Neural cell (in vitro differentiated cells): Measurements from ENCODE around the gene HRH4. TPM values are rescaled to one million over a fixed set of nuclear protein-coding genes. Genes with fewer than 3 reads are reported as not detected.

Experiments used
- H2AFZ ChIP-seq: fragments of 200-600, 300-800 bp; sonication (generic), shearing (Covaris generic); 2 replicates; pipeline ENCODE4 v1.6.0; 2014; ENCODE audit warnings: low read depth, mild to moderate bottlenecking, antibody characterized with exemption, low read length, moderate library complexity
- H3F3A ChIP-seq: fragments of 200-600 bp; shearing (Covaris generic); 2 replicates; pipeline ENCODE4 v1.6.1; 2016; ENCODE audit warnings: mild to moderate bottlenecking, moderate library complexity, mixed read lengths, antibody characterized with exemption, low read length; ENCODE audit not compliant: insufficient read depth, poor library complexity, severe bottlenecking
- H3K27ac ChIP-seq: fragments of 200-600, 300-800 bp; sonication (generic), shearing (Covaris generic); 2 replicates; pipeline ENCODE4 v1.5.1; 2014; ENCODE audit warnings: mild to moderate bottlenecking, low read length, moderate library complexity
- H3K27me3 ChIP-seq: fragments of 300-800, 200-600 bp; sonication (generic), shearing (Covaris generic); 2 replicates; pipeline ENCODE4 v1.6.0; 2014; ENCODE audit warnings: mild to moderate bottlenecking, low read depth, low read length, moderate library complexity; ENCODE audit not compliant: insufficient read depth
- H3K36me3 ChIP-seq: fragments of 300-800, 200-600 bp; sonication (generic), shearing (Covaris generic); 2 replicates; pipeline ENCODE4 v1.5.1; 2014; ENCODE audit warnings: mild to moderate bottlenecking, antibody characterized with exemption, low read length, moderate library complexity; ENCODE audit not compliant: insufficient read depth
- H3K4me2 ChIP-seq: fragments of 300-800, 200-600 bp; sonication (generic), shearing (Covaris generic); 2 replicates; pipeline ENCODE4 v1.6.0; 2014; ENCODE audit warnings: mild to moderate bottlenecking, low read length
- H3K4me3 ChIP-seq: fragments of 300-800, 200-600 bp; sonication (generic), shearing (Covaris generic); 2 replicates; pipeline ENCODE4 v1.5.1; 2014; ENCODE audit warnings: mild to moderate bottlenecking, low read length, moderate library complexity
- H3K79me2 ChIP-seq: fragments of 200-600 bp; shearing (Covaris generic); replicated peaks from 2 replicates; pipeline ENCODE4 v1.6.0; 2014; ENCODE audit warnings: mild to moderate bottlenecking, low read length, moderate library complexity; ENCODE audit not compliant: insufficient read depth
- H3K9ac ChIP-seq: fragments of 300-800, 200-600 bp; sonication (generic), shearing (Covaris generic); 2 replicates; pipeline ENCODE4 v1.6.1; 2016; ENCODE audit warnings: mild to moderate bottlenecking, low read length, mixed read lengths
- H3K9me2 ChIP-seq: fragments of 200-600 bp; shearing (Covaris generic); 2 replicates; pipeline ENCODE4 v1.6.1; 2016; ENCODE audit warnings: mild to moderate bottlenecking, low read length, mixed read lengths; ENCODE audit not compliant: insufficient read depth
- H3K9me3 ChIP-seq: fragments of 200-600, 300-800 bp; sonication (generic), shearing (Covaris generic); 2 replicates; pipeline ENCODE4 v1.6.1; 2016; ENCODE audit warnings: mild to moderate bottlenecking, mixed run types, low read length, moderate library complexity, mixed read lengths
- H4K20me1 ChIP-seq: fragments of 200-600 bp; shearing (Covaris generic); 2 replicates; pipeline ENCODE4 v1.6.1; 2016; ENCODE audit warnings: mild to moderate bottlenecking, mixed run types; ENCODE audit not compliant: insufficient read depth
- CTCF ChIP-seq: fragments of 450-650 bp; IDR thresholded peaks from 2 replicates; pipeline ENCODE4 v1.5.1; 2014; ENCODE audit warnings: antibody characterized with exemption, mild to moderate bottlenecking, moderate library complexity; ENCODE audit not compliant: poor library complexity, severe bottlenecking
- EP300 ChIP-seq: fragments of 450-650 bp; conservative IDR thresholded peaks from 2 replicates; pipeline ENCODE4 v1.6.1; 2014; ENCODE audit warnings: antibody characterized with exemption, mild to moderate bottlenecking, moderate library complexity; ENCODE audit not compliant: poor library complexity, severe bottlenecking
- EZH2 ChIP-seq: fragments of 200-600, 300-800 bp; shearing (Covaris generic), sonication (generic); IDR thresholded peaks from 2 replicates; pipeline ENCODE4 v1.6.1; 2014; ENCODE audit warnings: antibody characterized with exemption, low read length, borderline replicate concordance, mild to moderate bottlenecking; ENCODE audit not compliant: insufficient read depth, poor library complexity, severe bottlenecking
- MXI1 ChIP-seq: fragments of 450-650 bp; conservative IDR thresholded peaks from 2 replicates; pipeline ENCODE4 v1.6.1; 2014; ENCODE audit warnings: antibody characterized with exemption, mild to moderate bottlenecking; ENCODE audit not compliant: poor library complexity, severe bottlenecking
- POLR2AphosphoS5 ChIP-seq: IDR thresholded peaks from 2 replicates; pipeline ENCODE4 v1.6.1; 2012
- RAD21 ChIP-seq: fragments of 450-650 bp; conservative IDR thresholded peaks from 2 replicates; pipeline ENCODE4 v1.6.1; 2014; ENCODE audit warnings: antibody characterized with exemption, mild to moderate bottlenecking, moderate library complexity
- REST ChIP-seq: IDR thresholded peaks from 2 replicates; pipeline ENCODE4 v1.6.1; 2012; ENCODE audit warnings: borderline replicate concordance
- SMC3 ChIP-seq: fragments of 450-650 bp; conservative IDR thresholded peaks from 2 replicates; pipeline ENCODE4 v1.6.1; 2014; ENCODE audit warnings: antibody characterized with exemption, mild to moderate bottlenecking, moderate library complexity; ENCODE audit not compliant: poor library complexity
- TAF1 ChIP-seq: IDR thresholded peaks from 2 replicates; pipeline ENCODE4 v1.6.1; 2012; ENCODE audit warnings: low read depth
- polyA minus RNA-seq: library from RNA; depleted of rRNA, polyadenylated mRNA; stranded (reverse); fragments of >200 nt; gene quantifications from 2 replicates; pipeline ENCODE4 v1.2.3, GENCODE V29; 2014
- polyA plus RNA-seq: library from polyadenylated mRNA; depleted of rRNA; stranded (reverse); fragments of >200 nt; gene quantifications from 2 replicates; pipeline ENCODE4 v1.2.3, GENCODE V29; 2014

The HRH4 gene
- polyA plus RNA-seq: 0.12 TPM in 1 of 2 replicates, not detected in the other
- not detected in 2 replicates for polyA minus RNA-seq

GRCh38 chr18:24460388-24460787, at the start of gene HRH4:
Gene HRH4, plus strand, starts transcription at chr18:24460637. Its CDS starts 92 bp downstream, at chr18:24460729.
- no peak within 1 kb of the TSS for H3K4me3 ChIP-seq
- H3K79me2 ChIP-seq: no peaks in the 10 kb centered on the region
- H3K36me3 ChIP-seq: no peaks in the 10 kb centered on the region
- H2AFZ ChIP-seq: no peak within 1 kb of the TSS
- TF ChIP-seq CTCF (no peak), MXI1 (no peak), EP300 (no peak), TAF1 (no peak), REST (no peak), EZH2 (no peak), POLR2AphosphoS5 (no peak), SMC3 (no peak), RAD21 (no peak)
- no peak within 1 kb of the TSS for H3K4me2 ChIP-seq
- no peaks in the 10 kb centered on the region for H4K20me1 ChIP-seq
- no peaks in the 10 kb centered on the region for H3F3A ChIP-seq
- H3K9ac ChIP-seq: no peak within 1 kb of the TSS
- H3K9me3 ChIP-seq: no peaks in the 10 kb centered on the region
- no peaks in the 10 kb centered on the region for H3K27me3 ChIP-seq
- no peak within 1 kb of the TSS for H3K27ac ChIP-seq
- no peaks in the 10 kb centered on the region for H3K9me2 ChIP-seq

- Histone ChIP-seq H3K36me3 (no peaks in the 10 kb centered on the region), H3K4me3 (no peak overlapping the region), H3K27me3 (no peaks in the 10 kb centered on the region), H3K79me2 (no peaks in the 10 kb centered on the region), H3K27ac (no peak overlapping the region), H3F3A (no peaks in the 10 kb centered on the region), H2AFZ (no peak overlapping the region), H3K9me2 (no peaks in the 10 kb centered on the region), H3K9me3 (no peaks in the 10 kb centered on the region), H3K9ac (no peak overlapping the region), H4K20me1 (no peaks in the 10 kb centered on the region), H3K4me2 (no peak overlapping the region)
- TF ChIP-seq EZH2: no peak
- TF ChIP-seq TAF1: no peak
- TF ChIP-seq RAD21: no peak
- no peak for TF ChIP-seq MXI1
- no peak for TF ChIP-seq EP300
- TF ChIP-seq SMC3: no peak
- TF ChIP-seq REST: no peak
- no peak for TF ChIP-seq POLR2AphosphoS5
- TF ChIP-seq CTCF: no peak
These were observed 47.3 kb upstream of the HRH4 start for GRCh38 chr18:24413148-24413547.
